ENCODE data around the gene ZNF106.

DNA sequence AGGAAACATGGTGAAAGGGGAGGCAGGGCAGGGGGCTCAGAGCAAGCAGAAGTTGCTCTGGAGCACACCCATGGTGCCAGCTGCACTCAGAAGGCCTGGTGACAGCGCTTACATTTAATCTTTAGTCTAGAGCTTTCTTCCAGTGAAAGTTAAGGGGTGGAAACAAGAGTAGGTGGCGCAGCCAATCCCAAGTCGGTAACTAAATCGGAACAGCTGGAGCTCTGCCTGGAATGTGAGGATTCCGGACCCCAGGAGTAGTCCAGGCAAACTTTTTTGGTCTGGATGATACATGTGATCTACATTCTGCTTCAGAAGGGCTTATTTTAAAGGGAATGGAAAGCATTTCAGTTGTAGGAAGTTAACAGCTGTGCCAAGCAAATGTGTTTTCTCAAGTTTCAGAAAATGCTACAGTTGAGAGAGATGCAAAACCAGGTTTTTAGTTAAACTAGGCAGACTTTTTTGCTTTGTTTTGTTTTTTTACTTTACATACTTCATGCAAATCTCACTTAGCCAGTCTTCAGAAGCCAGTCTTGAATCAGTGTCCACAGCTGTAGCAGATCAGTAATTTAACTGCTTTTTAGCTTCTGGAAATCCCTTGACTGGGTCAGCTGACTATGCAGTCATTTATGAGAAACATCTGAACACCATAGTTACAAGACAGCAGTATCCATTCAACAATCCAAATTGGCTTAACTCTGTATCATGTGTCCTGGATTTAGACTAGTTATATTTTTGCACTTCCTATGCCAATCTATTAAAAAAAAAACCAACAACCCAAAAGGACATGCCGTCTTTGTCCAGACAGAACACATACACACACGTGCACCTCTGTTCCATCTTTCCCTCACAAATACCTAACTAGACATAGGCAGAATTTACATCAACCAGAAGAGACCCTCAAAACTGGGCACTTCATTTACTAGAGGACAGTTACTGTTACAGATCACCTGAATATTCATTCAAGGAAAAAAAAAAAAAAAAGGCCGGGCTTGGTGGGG lies 33.2 kb downstream of the ZNF106 start:
- TF ChIP-seq, protein P1, sequence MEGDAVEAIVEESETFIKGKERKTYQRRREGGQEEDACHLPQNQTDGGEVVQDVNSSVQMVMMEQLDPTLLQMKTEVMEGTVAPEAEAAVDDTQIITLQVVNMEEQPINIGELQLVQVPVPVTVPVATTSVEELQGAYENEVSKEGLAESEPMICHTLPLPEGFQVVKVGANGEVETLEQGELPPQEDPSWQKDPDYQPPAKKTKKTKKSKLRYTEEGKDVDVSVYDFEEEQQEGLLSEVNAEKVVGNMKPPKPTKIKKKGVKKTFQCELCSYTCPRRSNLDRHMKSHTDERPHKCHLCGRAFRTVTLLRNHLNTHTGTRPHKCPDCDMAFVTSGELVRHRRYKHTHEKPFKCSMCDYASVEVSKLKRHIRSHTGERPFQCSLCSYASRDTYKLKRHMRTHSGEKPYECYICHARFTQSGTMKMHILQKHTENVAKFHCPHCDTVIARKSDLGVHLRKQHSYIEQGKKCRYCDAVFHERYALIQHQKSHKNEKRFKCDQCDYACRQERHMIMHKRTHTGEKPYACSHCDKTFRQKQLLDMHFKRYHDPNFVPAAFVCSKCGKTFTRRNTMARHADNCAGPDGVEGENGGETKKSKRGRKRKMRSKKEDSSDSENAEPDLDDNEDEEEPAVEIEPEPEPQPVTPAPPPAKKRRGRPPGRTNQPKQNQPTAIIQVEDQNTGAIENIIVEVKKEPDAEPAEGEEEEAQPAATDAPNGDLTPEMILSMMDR (conservative IDR thresholded peaks at IDR 0.05): no peak
- TF ChIP-seq EZH2 (IDR thresholded peaks at IDR 0.05; ENCODE audit: low read depth): no peak

Measured in PC-9 (cell line).